Measurements from ENCODE around the gene CCDC192. TPM values are rescaled to one million over a fixed set of nuclear protein-coding genes. Genes with fewer than 3 reads are reported as not detected.
"Not testable (repeated sequence)": the region's sequence is repeated elsewhere in the genome, so short reads cannot be mapped to it uniquely, and the experiment has no call there.

Gene CCDC192
- total RNA-seq, 2 donors from 2014 or later, result 0.25 TPM; not detected in 1

- H3K36me3 Mint-ChIP-seq (ENCODE audit: insufficient read depth in 2 of 2), result peaks cover 0 to 3% of the 10 kb centered on the region in 2 donors
- H3K27ac Mint-ChIP-seq, result no peak overlapping the region
- H3K4me1 Mint-ChIP-seq (ENCODE audit: low read depth), result peaks cover 8% of the 10 kb centered on the region
- peaks cover 16% of the 10 kb centered on the region for H3K27me3 Mint-ChIP-seq (ENCODE audit: low read depth)
- no peak for ATAC-seq (replicated peaks in 1 of 2)
- no peak for DNase-seq
- no peaks in the 10 kb centered on the region for H3K9me3 Mint-ChIP-seq
- no peak overlapping the region for H3K4me3 Mint-ChIP-seq
These were observed 130.9 kb downstream of the CCDC192 start for GRCh38 chr5:127834094-127834531.

DNA sequence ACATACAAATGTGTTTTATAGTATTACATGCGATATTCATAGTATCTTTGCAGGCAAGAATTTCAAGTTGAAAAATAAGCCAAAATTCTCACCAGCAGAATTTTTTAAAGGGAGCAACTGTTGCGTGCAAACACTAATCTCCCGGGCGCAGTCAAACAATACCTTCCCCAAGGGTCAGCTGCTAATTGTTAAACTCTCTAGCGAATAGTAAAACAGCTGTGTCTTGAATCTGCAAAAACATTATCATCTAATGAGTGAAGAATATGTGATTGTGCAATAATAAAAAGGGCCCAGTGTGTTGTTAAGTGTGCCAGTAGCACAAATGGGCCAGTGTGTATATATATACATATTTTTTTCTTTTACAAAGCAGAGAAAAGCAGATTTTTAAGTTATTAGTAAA is 131.4 kb downstream of the CCDC192 start:
- Mint-ChIP-seq H3K36me3 (ENCODE audit: insufficient read depth in 2 of 2) (peaks cover 0 to 3% of the 10 kb centered on the region in 2 donors), H3K9me3 (no peaks in the 10 kb centered on the region), H3K4me1 (ENCODE audit: low read depth) (peaks cover 8% of the 10 kb centered on the region), H3K4me3 (no peak overlapping the region), H3K27ac (no peak overlapping the region), H3K27me3 (ENCODE audit: low read depth) (peaks cover 16% of the 10 kb centered on the region)
- DNase-seq (no peak), ATAC-seq (replicated peaks in 1 of 2) (no peak)

DNA sequence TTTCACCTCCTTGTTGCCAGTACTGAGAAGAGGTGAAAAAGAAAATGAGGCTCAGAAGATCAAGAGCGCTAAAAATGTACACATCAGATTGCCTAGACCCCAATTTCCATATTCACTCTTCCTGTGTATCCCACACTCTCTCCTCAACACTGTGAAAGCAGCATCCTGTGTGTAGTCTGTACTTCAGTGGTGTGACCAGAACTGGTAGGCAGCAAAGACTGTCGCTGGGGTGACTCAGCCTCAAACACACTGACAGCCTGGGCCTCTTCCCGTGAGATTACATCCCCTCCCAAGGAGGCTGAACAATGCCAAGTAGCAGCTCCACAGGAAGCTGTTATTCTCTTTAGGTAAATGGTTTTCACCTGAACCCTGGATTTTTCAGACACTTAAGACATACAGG is 135.5 kb downstream of the CCDC192 start:
- no peak overlapping the region for H3K4me3 Mint-ChIP-seq
- no peaks in the 10 kb centered on the region for H3K9me3 Mint-ChIP-seq
- H3K27ac Mint-ChIP-seq, result no peak overlapping the region
- peaks cover 8% of the 10 kb centered on the region for H3K4me1 Mint-ChIP-seq (ENCODE audit: low read depth)
- peak in 1 of 2 donors; percentile 64 for ATAC-seq (replicated peaks in 1 of 2)
- H3K36me3 Mint-ChIP-seq (ENCODE audit: insufficient read depth in 2 of 2), result peaks cover 0 to 3% of the 10 kb centered on the region in 2 donors
- DNase-seq, result peak in 1 of 2 donors; percentile 3
- peaks cover 10% of the 10 kb centered on the region for H3K27me3 Mint-ChIP-seq (ENCODE audit: low read depth)

DNA sequence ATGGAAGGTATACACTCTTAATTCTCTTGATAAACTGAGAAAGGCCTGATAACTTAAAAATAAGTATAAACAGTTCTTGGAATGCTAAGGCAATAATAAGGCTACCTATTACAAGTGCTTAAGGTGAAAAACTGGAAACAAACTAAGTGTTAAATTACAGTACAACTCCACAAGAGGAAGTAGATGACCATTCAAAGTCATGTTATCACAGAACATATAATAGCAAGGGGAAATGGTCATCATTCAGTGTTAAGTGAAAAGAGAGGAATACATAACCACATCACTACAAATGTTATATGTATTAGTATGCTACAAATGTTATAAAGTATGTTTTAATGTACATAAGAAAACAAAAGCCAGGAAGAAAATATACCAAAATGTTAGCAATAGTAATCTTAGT is 135.9 kb downstream of the CCDC192 start:
- DNase-seq (no peak), ATAC-seq (replicated peaks in 1 of 2) (no peak)
- peaks cover 10% of the 10 kb centered on the region for H3K27me3 Mint-ChIP-seq (ENCODE audit: low read depth)
- no peak overlapping the region for H3K27ac Mint-ChIP-seq
- H3K36me3 Mint-ChIP-seq (ENCODE audit: insufficient read depth in 2 of 2), result peaks cover 0 to 3% of the 10 kb centered on the region in 2 donors
- no peaks in the 10 kb centered on the region for H3K9me3 Mint-ChIP-seq
- no peak overlapping the region for H3K4me3 Mint-ChIP-seq
- peaks cover 8% of the 10 kb centered on the region for H3K4me1 Mint-ChIP-seq (ENCODE audit: low read depth)

GRCh38 chr5:127839496-127840197 is 136.5 kb downstream of the CCDC192 start:
- no peak for DNase-seq
- H3K36me3 Mint-ChIP-seq (ENCODE audit: insufficient read depth in 2 of 2), result peaks cover 0 to 3% of the 10 kb centered on the region in 2 donors
- H3K4me3 Mint-ChIP-seq, result no peak overlapping the region
- H3K27ac Mint-ChIP-seq, result peak overlapping the region; percentile 22
- no peak for ATAC-seq (replicated peaks in 1 of 2)
- peaks cover 10% of the 10 kb centered on the region for H3K27me3 Mint-ChIP-seq (ENCODE audit: low read depth)
- peaks cover 8% of the 10 kb centered on the region for H3K4me1 Mint-ChIP-seq (ENCODE audit: low read depth)
- H3K9me3 Mint-ChIP-seq, result no peaks in the 10 kb centered on the region

GRCh38 chr5:127840198-127840524 is 137.0 kb downstream of the CCDC192 start:
- H3K27me3 Mint-ChIP-seq (ENCODE audit: low read depth), result peaks cover 10% of the 10 kb centered on the region
- no peaks in the 10 kb centered on the region for H3K9me3 Mint-ChIP-seq
- peaks cover 8% of the 10 kb centered on the region for H3K4me1 Mint-ChIP-seq (ENCODE audit: low read depth)
- no peak for ATAC-seq (replicated peaks in 1 of 2)
- peaks cover 0 to 3% of the 10 kb centered on the region in 2 donors for H3K36me3 Mint-ChIP-seq (ENCODE audit: insufficient read depth in 2 of 2)
- peak overlapping the region; percentile 22 for H3K27ac Mint-ChIP-seq
- no peak for DNase-seq
- no peak overlapping the region for H3K4me3 Mint-ChIP-seq

- Mint-ChIP-seq H3K36me3 (ENCODE audit: insufficient read depth in 2 of 2) (no peaks in the 10 kb centered on the region), H3K4me1 (ENCODE audit: low read depth) (peaks cover 8% of the 10 kb centered on the region), H3K27me3 (ENCODE audit: low read depth) (peaks cover 10% of the 10 kb centered on the region), H3K4me3 (no peak overlapping the region), H3K9me3 (no peaks in the 10 kb centered on the region), H3K27ac (no peak overlapping the region)
- DNase-seq, result no peak
- ATAC-seq (replicated peaks in 1 of 2), result no peak
These were observed 137.6 kb downstream of the CCDC192 start for GRCh38 chr5:127840809-127841208.

DNA sequence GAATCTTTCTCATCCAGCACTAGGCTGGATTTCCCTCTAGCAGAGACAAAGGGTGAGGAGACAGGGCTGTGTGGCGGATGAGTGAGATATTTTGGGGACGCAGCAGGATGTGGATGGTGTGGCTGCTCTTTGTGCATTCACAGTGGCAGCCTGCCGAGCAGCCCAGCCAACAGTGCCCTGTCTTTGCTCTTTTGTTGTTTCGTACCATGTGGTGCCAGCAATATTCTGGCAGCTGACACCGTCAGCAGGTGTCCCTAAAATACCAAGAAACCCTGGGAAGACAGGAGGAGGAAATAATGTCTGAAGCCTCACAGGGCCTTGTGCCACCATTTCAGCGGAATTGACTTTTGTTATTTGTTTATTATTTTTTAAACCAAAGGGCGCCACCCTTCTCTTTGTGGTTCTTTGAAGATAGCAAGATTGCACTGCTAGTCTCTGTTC is 141.4 kb downstream of the CCDC192 start:
- no peak for ATAC-seq (replicated peaks in 1 of 2)
- Mint-ChIP-seq H3K4me1 (ENCODE audit: low read depth) (no peaks in the 10 kb centered on the region), H3K27ac (no peak overlapping the region), H3K36me3 (ENCODE audit: insufficient read depth in 2 of 2) (no peaks in the 10 kb centered on the region), H3K27me3 (ENCODE audit: low read depth) (no peaks in the 10 kb centered on the region), H3K4me3 (no peak overlapping the region), H3K9me3 (peaks cover 0 to 5% of the 10 kb centered on the region in 2 donors)
- DNase-seq, result no peak

- no peaks in the 10 kb centered on the region for H3K36me3 Mint-ChIP-seq (ENCODE audit: insufficient read depth in 2 of 2)
- no peaks in the 10 kb centered on the region for H3K4me1 Mint-ChIP-seq (ENCODE audit: low read depth)
- H3K27me3 Mint-ChIP-seq (ENCODE audit: low read depth), result no peaks in the 10 kb centered on the region
- DNase-seq, result no peak
- ATAC-seq (replicated peaks in 1 of 2), result no peak
- no peak overlapping the region for H3K4me3 Mint-ChIP-seq
- no peak overlapping the region for H3K27ac Mint-ChIP-seq
- peaks cover 0 to 5% of the 10 kb centered on the region in 2 donors for H3K9me3 Mint-ChIP-seq
These were observed 143.7 kb downstream of the CCDC192 start for GRCh38 chr5:127846884-127847283.

- ATAC-seq (replicated peaks in 1 of 2), result not testable (repeated sequence)
These were observed 144.4 kb downstream of the CCDC192 start for GRCh38 chr5:127847641-127848040.

DNA sequence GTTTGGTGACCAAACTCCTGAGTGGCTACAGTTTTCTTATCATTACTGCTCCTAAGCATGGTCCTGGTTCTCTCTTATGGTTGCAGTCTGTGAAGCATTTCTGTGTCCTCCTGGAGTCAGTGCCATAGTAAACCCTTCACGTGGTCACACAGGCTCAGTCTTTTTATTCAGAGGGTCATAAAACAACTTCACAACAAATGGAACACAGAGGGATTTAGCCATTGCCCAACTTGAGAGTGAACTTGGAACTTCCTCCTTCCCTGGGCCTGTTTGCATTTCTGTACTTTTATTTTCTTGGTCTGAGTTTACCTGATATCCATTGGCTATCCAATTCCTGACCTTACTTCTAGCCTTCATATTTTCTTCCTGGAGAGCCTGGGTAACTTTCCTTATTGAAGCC is 144.9 kb downstream of the CCDC192 start:
- DNase-seq (no peak), ATAC-seq (replicated peaks in 1 of 2) (no peak)
- H3K27me3 Mint-ChIP-seq (ENCODE audit: low read depth), result no peaks in the 10 kb centered on the region
- H3K4me1 Mint-ChIP-seq (ENCODE audit: low read depth), result no peaks in the 10 kb centered on the region
- no peaks in the 10 kb centered on the region for H3K36me3 Mint-ChIP-seq (ENCODE audit: insufficient read depth in 2 of 2)
- no peak overlapping the region for H3K4me3 Mint-ChIP-seq
- H3K9me3 Mint-ChIP-seq, result peaks cover 0 to 5% of the 10 kb centered on the region in 2 donors
- H3K27ac Mint-ChIP-seq, result no peak overlapping the region

More at GRCh38 chr5:127847641-127848040, 144.4 kb downstream of the CCDC192 start:
- not testable (repeated sequence) for H3K27me3 Mint-ChIP-seq (ENCODE audit: low read depth); H3K27ac Mint-ChIP-seq; DNase-seq; H3K9me3 Mint-ChIP-seq; H3K4me1 Mint-ChIP-seq (ENCODE audit: low read depth); H3K4me3 Mint-ChIP-seq; H3K36me3 Mint-ChIP-seq (ENCODE audit: insufficient read depth in 2 of 2)

- no peak overlapping the region for H3K27ac Mint-ChIP-seq
- no peaks in the 10 kb centered on the region for H3K4me1 Mint-ChIP-seq (ENCODE audit: low read depth)
- peaks cover 0 to 5% of the 10 kb centered on the region in 2 donors for H3K9me3 Mint-ChIP-seq
- H3K27me3 Mint-ChIP-seq (ENCODE audit: low read depth), result no peaks in the 10 kb centered on the region
- ATAC-seq (replicated peaks in 1 of 2) (no peak), DNase-seq (no peak)
- H3K36me3 Mint-ChIP-seq (ENCODE audit: insufficient read depth in 2 of 2), result peaks cover 0 to 1% of the 10 kb centered on the region in 2 donors
- H3K4me3 Mint-ChIP-seq, result no peak overlapping the region
These were observed 146.2 kb downstream of the CCDC192 start for GRCh38 chr5:127849408-127849807.

GRCh38 chr5:127849891-127850290 is 146.7 kb downstream of the CCDC192 start:
- ATAC-seq (replicated peaks in 1 of 2), result no peak

DNA sequence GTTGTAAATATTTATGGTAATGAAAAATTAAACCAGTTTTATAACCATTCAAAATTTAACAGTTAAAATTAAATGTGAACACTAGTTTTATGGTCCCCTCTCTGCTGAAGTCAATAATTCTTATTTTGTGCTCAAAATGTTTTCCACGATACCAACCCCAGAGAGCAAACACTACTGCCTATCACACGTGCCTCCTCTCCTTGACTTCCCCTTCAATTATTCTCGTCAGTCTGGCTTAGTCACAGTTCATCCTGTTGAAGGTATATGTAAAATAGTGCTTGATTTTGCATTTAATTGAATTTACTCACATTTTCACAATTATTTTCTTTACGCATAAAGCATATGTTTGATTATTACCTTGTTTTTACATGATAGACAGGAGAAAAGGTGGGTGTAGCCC is 148.8 kb downstream of the CCDC192 start:
- DNase-seq (no peak), ATAC-seq (replicated peaks in 1 of 2) (no peak)
- Mint-ChIP-seq H3K4me3 (no peak overlapping the region), H3K27me3 (ENCODE audit: low read depth) (no peaks in the 10 kb centered on the region), H3K4me1 (ENCODE audit: low read depth) (peaks cover 9% of the 10 kb centered on the region), H3K27ac (no peak overlapping the region), H3K36me3 (ENCODE audit: insufficient read depth in 2 of 2) (peaks cover 0 to 1% of the 10 kb centered on the region in 2 donors), H3K9me3 (peaks cover 2 to 3% of the 10 kb centered on the region in 2 donors)

More at GRCh38 chr5:127849891-127850290, 146.7 kb downstream of the CCDC192 start:
- no peak overlapping the region for H3K27ac Mint-ChIP-seq
- no peak overlapping the region for H3K4me3 Mint-ChIP-seq
- H3K36me3 Mint-ChIP-seq (ENCODE audit: insufficient read depth in 2 of 2), result peaks cover 0 to 1% of the 10 kb centered on the region in 2 donors
- no peaks in the 10 kb centered on the region for H3K27me3 Mint-ChIP-seq (ENCODE audit: low read depth)
- H3K9me3 Mint-ChIP-seq, result peaks cover 0 to 5% of the 10 kb centered on the region in 2 donors
- no peak for DNase-seq
- no peaks in the 10 kb centered on the region for H3K4me1 Mint-ChIP-seq (ENCODE audit: low read depth)
